GM12878 (cell line): ENCODE data around the gene ARL15.

Experiments used
- BCL11A ChIP-seq: IDR thresholded peaks from 2 replicates; pipeline ENCODE4 v1.6.1; 2011; ENCODE audit warnings: low read depth, low read length
- NFYB ChIP-seq: IDR thresholded peaks from 2 replicates; pipeline ENCODE4 v1.6.1; 2011; ENCODE audit warnings: low read depth, mild to moderate bottlenecking, low read length, improper control_type of control experiment, moderate library complexity; ENCODE audit not compliant: insufficient read depth
- NR2C2 ChIP-seq: IDR thresholded peaks from 2 replicates; pipeline ENCODE4 v1.6.1; 2011; ENCODE audit warnings: borderline replicate concordance, low read depth; ENCODE audit not compliant: control insufficient read depth, insufficient read length
- SMC3 ChIP-seq: IDR thresholded peaks from 2 replicates; pipeline ENCODE4 v1.6.1; 2011; ENCODE audit warnings: low read length, improper control_type of control experiment, borderline replicate concordance
- SUZ12 ChIP-seq: fragments of 200-600 bp; sonication (generic); IDR thresholded peaks from one replicate; pipeline ENCODE4 v1.6.1; 2018; ENCODE audit warnings: antibody characterized with exemption, mild to moderate bottlenecking; ENCODE audit not compliant: unreplicated experiment
- TF ChIP-seq, protein P1 (sequence below): IDR thresholded peaks from 2 replicates; pipeline ENCODE4 v1.6.1; 2012; ENCODE audit warnings: low read depth, low read length, improper control_type of control experiment
- TF ChIP-seq, protein P2 (sequence below), 3 experiments: IDR thresholded peaks in 2 of 3; conservative IDR thresholded peaks in 1 of 3; 2 replicates each; pipeline ENCODE4 v1.5.1; 2011; ENCODE audit warnings: low read depth in 3 of 3, low read length in 3 of 3, mild to moderate bottlenecking in 3 of 3, control low read depth in 2 of 3, moderate library complexity in 2 of 3, inconsistent platforms in 1 of 3, mixed read lengths in 1 of 3; ENCODE audit not compliant: control insufficient read depth in 2 of 3, insufficient read depth in 1 of 3; ENCODE audit errors: extremely low read depth in 1 of 3

DNA sequence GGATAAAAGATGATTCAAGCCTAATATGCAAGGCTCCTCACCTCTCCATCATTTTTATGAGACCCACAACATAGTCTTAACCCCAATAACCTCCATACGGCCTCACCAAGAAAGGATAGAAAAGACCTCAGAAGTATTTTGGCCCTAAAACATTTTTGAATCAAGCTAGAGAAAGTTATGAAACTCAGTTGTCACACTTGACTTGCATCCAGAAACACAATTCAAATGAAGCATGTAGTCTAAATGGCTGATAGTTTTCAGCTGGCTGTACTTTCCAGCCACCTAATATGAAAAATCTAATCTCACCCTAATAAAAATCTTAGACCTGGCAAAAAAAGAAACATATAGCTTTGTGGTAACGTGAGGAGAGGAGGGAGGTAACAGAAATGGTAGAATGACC is 116.1 kb downstream of the ARL15 start:
- TF ChIP-seq, protein P1, sequence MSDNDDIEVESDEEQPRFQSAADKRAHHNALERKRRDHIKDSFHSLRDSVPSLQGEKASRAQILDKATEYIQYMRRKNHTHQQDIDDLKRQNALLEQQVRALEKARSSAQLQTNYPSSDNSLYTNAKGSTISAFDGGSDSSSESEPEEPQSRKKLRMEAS, result no peak
- TF ChIP-seq SMC3 (no peak), SUZ12 (no peak), BCL11A (no peak), NFYB (no peak), NR2C2 (no peak)
- TF ChIP-seq, protein P2, sequence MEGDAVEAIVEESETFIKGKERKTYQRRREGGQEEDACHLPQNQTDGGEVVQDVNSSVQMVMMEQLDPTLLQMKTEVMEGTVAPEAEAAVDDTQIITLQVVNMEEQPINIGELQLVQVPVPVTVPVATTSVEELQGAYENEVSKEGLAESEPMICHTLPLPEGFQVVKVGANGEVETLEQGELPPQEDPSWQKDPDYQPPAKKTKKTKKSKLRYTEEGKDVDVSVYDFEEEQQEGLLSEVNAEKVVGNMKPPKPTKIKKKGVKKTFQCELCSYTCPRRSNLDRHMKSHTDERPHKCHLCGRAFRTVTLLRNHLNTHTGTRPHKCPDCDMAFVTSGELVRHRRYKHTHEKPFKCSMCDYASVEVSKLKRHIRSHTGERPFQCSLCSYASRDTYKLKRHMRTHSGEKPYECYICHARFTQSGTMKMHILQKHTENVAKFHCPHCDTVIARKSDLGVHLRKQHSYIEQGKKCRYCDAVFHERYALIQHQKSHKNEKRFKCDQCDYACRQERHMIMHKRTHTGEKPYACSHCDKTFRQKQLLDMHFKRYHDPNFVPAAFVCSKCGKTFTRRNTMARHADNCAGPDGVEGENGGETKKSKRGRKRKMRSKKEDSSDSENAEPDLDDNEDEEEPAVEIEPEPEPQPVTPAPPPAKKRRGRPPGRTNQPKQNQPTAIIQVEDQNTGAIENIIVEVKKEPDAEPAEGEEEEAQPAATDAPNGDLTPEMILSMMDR (IDR thresholded peaks at IDR 0.05 in 2 of 3, conservative IDR thresholded peaks at IDR 0.05 in 1 of 3; ENCODE audit: control insufficient read depth in 2 of 3, extremely low read depth in 1 of 3, insufficient read depth in 1 of 3, low read depth in 3 of 3, low read length in 3 of 3), result no peak
